ENCODE measurements around the gene MAML2.
A peak's percentile ranks its signal among the peaks of the same experiment; 100 is the strongest.
"Not testable (repeated sequence)": the region's sequence is repeated elsewhere in the genome, so short reads cannot be mapped to it uniquely, and the experiment has no call there.

MAML2 gene

GRCh38 chr11:96288915-96289314 is 54.1 kb downstream of the MAML2 start:
- no peak for DNase-seq

GRCh38 chr11:96287822-96288439 is 55.1 kb downstream of the MAML2 start:
- peak; percentile 44 for DNase-seq

- DNase-seq = not testable (repeated sequence)
Measured at GRCh38 chr11:96285985-96286384, 57.0 kb downstream of the MAML2 start.

- no peak for DNase-seq
Measured at GRCh38 chr11:96284917-96285316, 58.1 kb downstream of the MAML2 start.

GRCh38 chr11:96284401-96284800 is 58.6 kb downstream of the MAML2 start:
- DNase-seq = no peak

- no peak for DNase-seq
Measured at GRCh38 chr11:96282625-96283220, 60.3 kb downstream of the MAML2 start.

GRCh38 chr11:96280444-96280843 is 62.6 kb downstream of the MAML2 start:
- no peak for DNase-seq

GRCh38 chr11:96279896-96280290 is 63.1 kb downstream of the MAML2 start:
- no peak for DNase-seq

GRCh38 chr11:96279018-96279895 is 63.7 kb downstream of the MAML2 start:
- DNase-seq = peak; percentile 61

GRCh38 chr11:96278039-96278897 is 64.7 kb downstream of the MAML2 start:
- DNase-seq = peak; percentile 58

- DNase-seq = no peak
Measured at GRCh38 chr11:96277696-96278038, 65.3 kb downstream of the MAML2 start.

- DNase-seq = no peak
Measured at GRCh38 chr11:96276836-96277235, 66.2 kb downstream of the MAML2 start.

GRCh38 chr11:96275801-96276594 is 67.0 kb downstream of the MAML2 start:
- DNase-seq = peak; percentile 52

GRCh38 chr11:96273507-96273906 is 69.5 kb downstream of the MAML2 start:
- DNase-seq = no peak

- DNase-seq = peak; percentile 35
Measured at GRCh38 chr11:96272529-96273222, 70.3 kb downstream of the MAML2 start.

GRCh38 chr11:96271777-96272176 is 71.2 kb downstream of the MAML2 start:
- DNase-seq = no peak

- not testable (repeated sequence) for DNase-seq
Measured at GRCh38 chr11:96271352-96271751, 71.6 kb downstream of the MAML2 start.

- not testable (repeated sequence) for DNase-seq
Measured at GRCh38 chr11:96268527-96268926, 74.5 kb downstream of the MAML2 start.

- no peak for DNase-seq
Measured at GRCh38 chr11:96267496-96268032, 75.4 kb downstream of the MAML2 start.

GRCh38 chr11:96267001-96267495 is 75.9 kb downstream of the MAML2 start:
- DNase-seq = no peak

- DNase-seq = no peak
Measured at GRCh38 chr11:96265972-96266371, 77.0 kb downstream of the MAML2 start.
